HL-60 (cell line): ENCODE results near the gene DCTPP1.

Source experiments
- GABPA ChIP-seq: IDR thresholded peaks from 2 replicates; pipeline ENCODE4 v1.6.1; 2012; ENCODE audit warnings: low read depth
- POLR2AphosphoS5 ChIP-seq: IDR thresholded peaks from 2 replicates; pipeline ENCODE4 v1.6.1; 2012; ENCODE audit warnings: low read depth
- REST ChIP-seq: IDR thresholded peaks from 2 replicates; pipeline ENCODE4 v1.6.1; 2012; ENCODE audit warnings: low read depth; ENCODE audit not compliant: insufficient replicate concordance
- SPI1 ChIP-seq: IDR thresholded peaks from 2 replicates; pipeline ENCODE4 v1.6.1; 2012; ENCODE audit warnings: low read depth, mild to moderate bottlenecking, borderline replicate concordance
- TF ChIP-seq, protein P1 (sequence below): IDR thresholded peaks from one replicate; pipeline ENCODE4 v1.5.1; 2011; ENCODE audit warnings: low read length, control low read depth, inconsistent platforms; ENCODE audit not compliant: insufficient read depth

- TF ChIP-seq, protein P1, sequence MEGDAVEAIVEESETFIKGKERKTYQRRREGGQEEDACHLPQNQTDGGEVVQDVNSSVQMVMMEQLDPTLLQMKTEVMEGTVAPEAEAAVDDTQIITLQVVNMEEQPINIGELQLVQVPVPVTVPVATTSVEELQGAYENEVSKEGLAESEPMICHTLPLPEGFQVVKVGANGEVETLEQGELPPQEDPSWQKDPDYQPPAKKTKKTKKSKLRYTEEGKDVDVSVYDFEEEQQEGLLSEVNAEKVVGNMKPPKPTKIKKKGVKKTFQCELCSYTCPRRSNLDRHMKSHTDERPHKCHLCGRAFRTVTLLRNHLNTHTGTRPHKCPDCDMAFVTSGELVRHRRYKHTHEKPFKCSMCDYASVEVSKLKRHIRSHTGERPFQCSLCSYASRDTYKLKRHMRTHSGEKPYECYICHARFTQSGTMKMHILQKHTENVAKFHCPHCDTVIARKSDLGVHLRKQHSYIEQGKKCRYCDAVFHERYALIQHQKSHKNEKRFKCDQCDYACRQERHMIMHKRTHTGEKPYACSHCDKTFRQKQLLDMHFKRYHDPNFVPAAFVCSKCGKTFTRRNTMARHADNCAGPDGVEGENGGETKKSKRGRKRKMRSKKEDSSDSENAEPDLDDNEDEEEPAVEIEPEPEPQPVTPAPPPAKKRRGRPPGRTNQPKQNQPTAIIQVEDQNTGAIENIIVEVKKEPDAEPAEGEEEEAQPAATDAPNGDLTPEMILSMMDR = no peak
- no peak for TF ChIP-seq POLR2AphosphoS5
- no peak for TF ChIP-seq REST
- no peak for TF ChIP-seq GABPA
- TF ChIP-seq SPI1 = no peak; the same call in 1 of the 2 replicates
Measured at GRCh38 chr16:30447512-30448226, 17.8 kb upstream of the DCTPP1 start.
